Measurements from ENCODE around the gene MRPL16. TPM values are rescaled to one million over a fixed set of nuclear protein-coding genes. Genes with fewer than 3 reads are reported as not detected.

Gene MRPL16
- total and polyA plus RNA-seq, 2 experiments from 2014 or later = 77.4 to 176 TPM

- H3K36me3 ChIP-seq (ENCODE audit: insufficient read depth) = no peaks in the 10 kb centered on the region; the same call in 1 of the 2 replicates
- TF ChIP-seq ZNF462 (CRISPR knock-in tag; IDR thresholded peaks at IDR 0.05) (no peak), REST (IDR thresholded peaks at IDR 0.05; ENCODE audit: unreplicated experiment) (no peak), CREB1 (CRISPR knock-in tag; IDR thresholded peaks at IDR 0.05; ENCODE audit: low read depth) (no peak), EZH2phosphoT487 (IDR thresholded peaks at IDR 0.05; ENCODE audit: unreplicated experiment) (no peak), ETS1 (IDR thresholded peaks at IDR 0.05) (no peak), EZH2 (IDR thresholded peaks at IDR 0.05; ENCODE audit: low read depth, unreplicated experiment) (no peak), STAT1 (IDR thresholded peaks at IDR 0.05; ENCODE audit: unreplicated experiment) (no peak), NANOG (IDR thresholded peaks at IDR 0.05; ENCODE audit: borderline replicate concordance) (no peak), JUNB (IDR thresholded peaks at IDR 0.05; ENCODE audit: unreplicated experiment) (no peak), ZNF331 (CRISPR knock-in tag; IDR thresholded peaks at IDR 0.05; ENCODE audit: low read depth) (no peak), ZNF114 (CRISPR knock-in tag; IDR thresholded peaks at IDR 0.05) (no peak), CTCF (conservative IDR thresholded peaks at IDR 0.05; ENCODE audit: low read depth in 2 of 2) (no peak), POLR2AphosphoS5 (IDR thresholded peaks at IDR 0.05; ENCODE audit: low read depth) (no peak)
- Mint-ChIP-seq H3K4me1 (no peaks in the 10 kb centered on the region; the same call in 2 of the 3 replicates), H3K36me3 (ENCODE audit: low read depth) (peaks cover 42% of the 10 kb centered on the region), H3K4me3 (no peak overlapping the region), H3K27me3 (ENCODE audit: insufficient read depth, low read depth, poor library complexity) (peaks cover 3% of the 10 kb centered on the region), H3K27ac (no peak overlapping the region), H3K9me3 (no peaks in the 10 kb centered on the region)
- no peak overlapping the region for H3K4me3 ChIP-seq
- DNase-seq (ENCODE audit: low spot score) (no peak), ATAC-seq (no peak)
- peaks cover 5% of the 10 kb centered on the region; the same call in 1 of the 2 replicates for H3K9me2 ChIP-seq (ENCODE audit: insufficient read depth)
- no peak overlapping the region for H3K4me2 ChIP-seq
- H3F3A ChIP-seq (replicated peaks; ENCODE audit: low read depth) = no peaks in the 10 kb centered on the region
- H2AFZ ChIP-seq = no peak overlapping the region
- peaks cover 22% of the 10 kb centered on the region for H4K20me1 ChIP-seq (replicated peaks; ENCODE audit: insufficient read depth)
- no peaks in the 10 kb centered on the region for H3K4me1 ChIP-seq (ENCODE audit: insufficient read depth)
- H3K27ac ChIP-seq (ENCODE audit: low read depth) = no peak overlapping the region
- H3K27me3 ChIP-seq (ENCODE audit: insufficient read depth) = no peaks in the 10 kb centered on the region
- H3K79me2 ChIP-seq (replicated peaks; ENCODE audit: insufficient read depth) = peaks cover 4% of the 10 kb centered on the region; the same call in 1 of the 2 replicates
These were observed 32.5 kb downstream of the MRPL16 start for GRCh38 chr11:59778122-59778521.

Measured in GM23338 (cell line).